ENCODE results near the gene CCDC28B. TPM values are rescaled to one million over a fixed set of nuclear protein-coding genes. Genes with fewer than 3 reads are reported as not detected.

Gene CCDC28B
- total and polyA plus RNA-seq, 2 of the 13 experiments (the other 11 are each of a cell fraction or from before 2014, with no cell fraction given) = 2.6 to 3.5 TPM

DNA sequence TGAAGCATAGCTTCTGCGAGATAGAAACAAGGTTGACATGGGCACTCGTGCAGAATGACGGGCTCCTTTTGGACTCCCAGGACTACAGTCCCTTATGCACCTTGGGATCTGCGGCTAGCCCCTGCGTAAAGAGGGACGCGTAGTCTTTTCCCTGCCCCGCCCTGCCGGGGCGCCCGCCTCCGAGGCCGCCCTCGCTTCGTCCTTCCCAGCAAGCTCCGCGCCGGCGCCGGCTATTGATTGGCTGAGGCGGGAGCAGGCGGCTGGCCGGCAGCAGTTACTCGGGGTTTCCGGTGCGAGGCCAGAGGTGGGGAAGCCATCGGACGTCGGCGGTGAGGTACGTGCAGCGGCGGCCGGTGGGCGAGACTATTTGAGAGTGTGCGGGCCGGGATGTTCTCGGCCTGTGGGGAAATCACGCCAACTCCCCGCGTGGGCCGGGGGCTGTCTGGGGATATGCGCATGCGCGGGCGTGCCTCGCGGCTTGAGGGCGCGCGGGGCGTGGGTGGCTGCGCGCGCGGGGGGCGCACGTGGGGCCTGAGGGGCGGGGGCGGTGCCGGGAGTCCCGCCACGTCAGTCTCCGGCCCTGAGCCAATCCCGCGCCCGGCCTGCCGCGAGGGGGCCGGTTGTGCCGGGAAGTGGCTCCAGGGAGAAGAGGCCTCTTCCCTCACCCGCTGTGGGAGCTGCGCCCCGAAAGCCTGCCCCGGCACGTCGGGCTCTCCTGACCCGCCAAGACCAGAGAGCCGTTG lies 20.8 kb upstream of the CCDC28B start, which contains the start of gene TXLNA (continued):
- TF ChIP-seq ZNF598 (CRISPR knock-in tag; IDR thresholded peaks at IDR 0.05; ENCODE audit: borderline replicate concordance) (no peak), GPN1 (CRISPR knock-in tag; IDR thresholded peaks at IDR 0.05; ENCODE audit: borderline replicate concordance) (no peak), ZNF337 (CRISPR knock-in tag; IDR thresholded peaks at IDR 0.05; ENCODE audit: borderline replicate concordance, low read depth) (peak; percentile 7; the same call in 1 of the 2 replicates), ZKSCAN5 (CRISPR knock-in tag; IDR thresholded peaks at IDR 0.05) (no peak), FOXC1 (CRISPR knock-in tag; IDR thresholded peaks at IDR 0.05; ENCODE audit: borderline replicate concordance) (peak; percentile 82; the same call in 1 of the 2 replicates), EEA1 (CRISPR knock-in tag; IDR thresholded peaks at IDR 0.05; ENCODE audit: borderline replicate concordance) (peak; percentile 84; the same call in 1 of the 2 replicates), ZMAT3 (CRISPR knock-in tag; conservative IDR thresholded peaks at IDR 0.05) (peak; percentile 37; the same call in 1 of the 2 replicates), ZBTB21 (CRISPR knock-in tag; IDR thresholded peaks at IDR 0.05) (no peak), AKAP8 (CRISPR knock-in tag; IDR thresholded peaks at IDR 0.05) (peak; percentile 79)
- TF ChIP-seq, protein P1, sequence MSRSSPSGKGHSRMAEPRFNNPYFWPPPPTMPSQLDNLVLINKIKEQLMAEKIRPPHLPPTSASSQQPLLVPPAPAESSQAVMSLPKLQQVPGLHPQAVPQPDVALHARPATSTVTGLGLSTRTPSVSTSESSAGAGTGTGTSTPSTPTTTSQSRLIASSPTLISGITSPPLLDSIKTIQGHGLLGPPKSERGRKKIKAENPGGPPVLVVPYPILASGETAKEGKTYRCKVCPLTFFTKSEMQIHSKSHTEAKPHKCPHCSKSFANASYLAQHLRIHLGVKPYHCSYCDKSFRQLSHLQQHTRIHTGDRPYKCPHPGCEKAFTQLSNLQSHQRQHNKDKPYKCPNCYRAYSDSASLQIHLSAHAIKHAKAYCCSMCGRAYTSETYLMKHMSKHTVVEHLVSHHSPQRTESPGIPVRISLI (CRISPR knock-in tag; IDR thresholded peaks at IDR 0.05; ENCODE audit: borderline replicate concordance) = no peak
- TF ChIP-seq, protein P2, sequence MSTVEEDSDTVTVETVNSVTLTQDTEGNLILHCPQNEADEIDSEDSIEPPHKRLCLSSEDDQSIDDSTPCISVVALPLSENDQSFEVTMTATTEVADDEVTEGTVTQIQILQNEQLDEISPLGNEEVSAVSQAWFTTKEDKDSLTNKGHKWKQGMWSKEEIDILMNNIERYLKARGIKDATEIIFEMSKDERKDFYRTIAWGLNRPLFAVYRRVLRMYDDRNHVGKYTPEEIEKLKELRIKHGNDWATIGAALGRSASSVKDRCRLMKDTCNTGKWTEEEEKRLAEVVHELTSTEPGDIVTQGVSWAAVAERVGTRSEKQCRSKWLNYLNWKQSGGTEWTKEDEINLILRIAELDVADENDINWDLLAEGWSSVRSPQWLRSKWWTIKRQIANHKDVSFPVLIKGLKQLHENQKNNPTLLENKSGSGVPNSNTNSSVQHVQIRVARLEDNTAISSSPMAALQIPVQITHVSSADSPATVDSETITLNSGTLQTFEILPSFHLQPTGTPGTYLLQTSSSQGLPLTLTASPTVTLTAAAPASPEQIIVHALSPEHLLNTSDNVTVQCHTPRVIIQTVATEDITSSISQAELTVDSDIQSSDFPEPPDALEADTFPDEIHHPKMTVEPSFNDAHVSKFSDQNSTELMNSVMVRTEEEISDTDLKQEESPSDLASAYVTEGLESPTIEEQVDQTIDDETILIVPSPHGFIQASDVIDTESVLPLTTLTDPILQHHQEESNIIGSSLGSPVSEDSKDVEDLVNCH (CRISPR knock-in tag; IDR thresholded peaks at IDR 0.05) = no peak
- TF ChIP-seq, protein P3, sequence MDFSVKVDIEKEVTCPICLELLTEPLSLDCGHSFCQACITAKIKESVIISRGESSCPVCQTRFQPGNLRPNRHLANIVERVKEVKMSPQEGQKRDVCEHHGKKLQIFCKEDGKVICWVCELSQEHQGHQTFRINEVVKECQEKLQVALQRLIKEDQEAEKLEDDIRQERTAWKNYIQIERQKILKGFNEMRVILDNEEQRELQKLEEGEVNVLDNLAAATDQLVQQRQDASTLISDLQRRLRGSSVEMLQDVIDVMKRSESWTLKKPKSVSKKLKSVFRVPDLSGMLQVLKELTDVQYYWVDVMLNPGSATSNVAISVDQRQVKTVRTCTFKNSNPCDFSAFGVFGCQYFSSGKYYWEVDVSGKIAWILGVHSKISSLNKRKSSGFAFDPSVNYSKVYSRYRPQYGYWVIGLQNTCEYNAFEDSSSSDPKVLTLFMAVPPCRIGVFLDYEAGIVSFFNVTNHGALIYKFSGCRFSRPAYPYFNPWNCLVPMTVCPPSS (IDR thresholded peaks at IDR 0.05) = no peak
- TF ChIP-seq, protein P4, sequence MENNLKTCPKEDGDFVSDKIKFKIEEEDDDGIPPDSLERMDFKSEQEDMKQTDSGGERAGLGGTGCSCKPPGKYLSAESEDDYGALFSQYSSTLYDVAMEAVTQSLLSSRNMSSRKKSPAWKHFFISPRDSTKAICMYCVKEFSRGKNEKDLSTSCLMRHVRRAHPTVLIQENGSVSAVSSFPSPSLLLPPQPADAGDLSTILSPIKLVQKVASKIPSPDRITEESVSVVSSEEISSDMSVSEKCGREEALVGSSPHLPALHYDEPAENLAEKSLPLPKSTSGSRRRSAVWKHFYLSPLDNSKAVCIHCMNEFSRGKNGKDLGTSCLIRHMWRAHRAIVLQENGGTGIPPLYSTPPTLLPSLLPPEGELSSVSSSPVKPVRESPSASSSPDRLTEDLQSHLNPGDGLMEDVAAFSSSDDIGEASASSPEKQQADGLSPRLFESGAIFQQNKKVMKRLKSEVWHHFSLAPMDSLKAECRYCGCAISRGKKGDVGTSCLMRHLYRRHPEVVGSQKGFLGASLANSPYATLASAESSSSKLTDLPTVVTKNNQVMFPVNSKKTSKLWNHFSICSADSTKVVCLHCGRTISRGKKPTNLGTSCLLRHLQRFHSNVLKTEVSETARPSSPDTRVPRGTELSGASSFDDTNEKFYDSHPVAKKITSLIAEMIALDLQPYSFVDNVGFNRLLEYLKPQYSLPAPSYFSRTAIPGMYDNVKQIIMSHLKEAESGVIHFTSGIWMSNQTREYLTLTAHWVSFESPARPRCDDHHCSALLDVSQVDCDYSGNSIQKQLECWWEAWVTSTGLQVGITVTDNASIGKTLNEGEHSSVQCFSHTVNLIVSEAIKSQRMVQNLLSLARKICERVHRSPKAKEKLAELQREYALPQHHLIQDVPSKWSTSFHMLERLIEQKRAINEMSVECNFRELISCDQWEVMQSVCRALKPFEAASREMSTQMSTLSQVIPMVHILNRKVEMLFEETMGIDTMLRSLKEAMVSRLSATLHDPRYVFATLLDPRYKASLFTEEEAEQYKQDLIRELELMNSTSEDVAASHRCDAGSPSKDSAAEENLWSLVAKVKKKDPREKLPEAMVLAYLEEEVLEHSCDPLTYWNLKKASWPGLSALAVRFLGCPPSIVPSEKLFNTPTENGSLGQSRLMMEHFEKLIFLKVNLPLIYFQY (CRISPR knock-in tag; IDR thresholded peaks at IDR 0.05; ENCODE audit: borderline replicate concordance) = no peak; the same call in 1 of the 2 replicates
- TF ChIP-seq, protein P5, sequence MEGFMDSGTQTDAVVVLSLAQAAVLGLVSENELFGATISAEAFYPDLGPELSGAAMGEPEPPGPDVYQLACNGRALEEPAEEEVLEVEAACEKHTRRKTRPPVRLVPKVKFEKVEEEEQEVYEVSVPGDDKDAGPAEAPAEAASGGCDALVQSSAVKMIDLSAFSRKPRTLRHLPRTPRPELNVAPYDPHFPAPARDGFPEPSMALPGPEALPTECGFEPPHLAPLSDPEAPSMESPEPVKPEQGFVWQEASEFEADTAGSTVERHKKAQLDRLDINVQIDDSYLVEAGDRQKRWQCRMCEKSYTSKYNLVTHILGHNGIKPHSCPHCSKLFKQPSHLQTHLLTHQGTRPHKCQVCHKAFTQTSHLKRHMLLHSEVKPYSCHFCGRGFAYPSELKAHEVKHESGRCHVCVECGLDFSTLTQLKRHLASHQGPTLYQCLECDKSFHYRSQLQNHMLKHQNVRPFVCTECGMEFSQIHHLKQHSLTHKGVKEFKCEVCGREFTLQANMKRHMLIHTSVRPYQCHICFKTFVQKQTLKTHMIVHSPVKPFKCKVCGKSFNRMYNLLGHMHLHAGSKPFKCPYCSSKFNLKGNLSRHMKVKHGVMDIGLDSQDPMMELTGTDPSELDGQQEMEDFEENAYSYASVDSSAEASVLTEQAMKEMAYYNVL (CRISPR knock-in tag; IDR thresholded peaks at IDR 0.05; ENCODE audit: borderline replicate concordance) = no peak
- TF ChIP-seq, protein P6, sequence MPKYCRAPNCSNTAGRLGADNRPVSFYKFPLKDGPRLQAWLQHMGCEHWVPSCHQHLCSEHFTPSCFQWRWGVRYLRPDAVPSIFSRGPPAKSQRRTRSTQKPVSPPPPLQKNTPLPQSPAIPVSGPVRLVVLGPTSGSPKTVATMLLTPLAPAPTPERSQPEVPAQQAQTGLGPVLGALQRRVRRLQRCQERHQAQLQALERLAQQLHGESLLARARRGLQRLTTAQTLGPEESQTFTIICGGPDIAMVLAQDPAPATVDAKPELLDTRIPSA (CRISPR knock-in tag; IDR thresholded peaks at IDR 0.05; ENCODE audit: borderline replicate concordance) = no peak
